KOPT-K1 (cell line): Measurements from ENCODE around the gene ADARB2.

Source experiments
- H3K27ac ChIP-seq: fragments of 200-600 bp; sonication (generic); 2 replicates; pipeline ENCODE4 v1.5.1; 2016; ENCODE audit warnings: antibody characterized with exemption, mild to moderate bottlenecking, low read depth, low read length; ENCODE audit not compliant: poor library complexity, severe bottlenecking
- H3K36me3 ChIP-seq: fragments of 200-600 bp; sonication (generic); 2 replicates; pipeline ENCODE4 v1.5.1; 2017; ENCODE audit warnings: antibody characterized with exemption, mild to moderate bottlenecking, low read length, moderate library complexity; ENCODE audit not compliant: insufficient read depth
- H3K9me3 ChIP-seq: fragments of 200-600 bp; sonication (generic); 2 replicates; pipeline ENCODE4 v1.5.1; 2017; ENCODE audit warnings: antibody characterized with exemption, low read length, mild to moderate bottlenecking; ENCODE audit not compliant: insufficient read depth, poor library complexity, severe bottlenecking

The ADARB2 gene

GRCh38 chr10:1653321-1653720 lies 84.0 kb downstream of the ADARB2 start:
- H3K9me3 ChIP-seq, result no peaks in the 10 kb centered on the region
- no peaks in the 10 kb centered on the region for H3K36me3 ChIP-seq
- H3K27ac ChIP-seq, result no peak overlapping the region

- H3K36me3 ChIP-seq, result no peaks in the 10 kb centered on the region
Observed at GRCh38 chr10:1652151-1652550, 85.2 kb downstream of the ADARB2 start.

GRCh38 chr10:1651270-1651966 lies 85.9 kb downstream of the ADARB2 start:
- Histone ChIP-seq H3K27ac (no peak overlapping the region), H3K36me3 (no peaks in the 10 kb centered on the region), H3K9me3 (no peaks in the 10 kb centered on the region)

More at GRCh38 chr10:1652151-1652550, 85.2 kb downstream of the ADARB2 start:
- H3K27ac ChIP-seq, result no peak overlapping the region
- no peaks in the 10 kb centered on the region for H3K9me3 ChIP-seq

- Histone ChIP-seq H3K36me3 (no peaks in the 10 kb centered on the region), H3K9me3 (no peaks in the 10 kb centered on the region), H3K27ac (no peak overlapping the region)
Observed at GRCh38 chr10:1650542-1651269, 86.6 kb downstream of the ADARB2 start.

GRCh38 chr10:1648648-1649047 lies 88.7 kb downstream of the ADARB2 start:
- Histone ChIP-seq H3K9me3 (no peaks in the 10 kb centered on the region), H3K36me3 (no peaks in the 10 kb centered on the region), H3K27ac (no peak overlapping the region)

- no peaks in the 10 kb centered on the region for H3K9me3 ChIP-seq
- H3K27ac ChIP-seq, result no peak overlapping the region
Observed at GRCh38 chr10:1646332-1646731, 91.0 kb downstream of the ADARB2 start.

GRCh38 chr10:1645896-1646295 lies 91.4 kb downstream of the ADARB2 start:
- Histone ChIP-seq H3K36me3 (no peaks in the 10 kb centered on the region), H3K27ac (no peak overlapping the region), H3K9me3 (no peaks in the 10 kb centered on the region)

More at GRCh38 chr10:1646332-1646731, 91.0 kb downstream of the ADARB2 start:
- H3K36me3 ChIP-seq, result no peaks in the 10 kb centered on the region

GRCh38 chr10:1644191-1644711 lies 93.1 kb downstream of the ADARB2 start:
- H3K9me3 ChIP-seq, result no peaks in the 10 kb centered on the region
- H3K27ac ChIP-seq, result no peak overlapping the region
- H3K36me3 ChIP-seq, result no peaks in the 10 kb centered on the region

GRCh38 chr10:1643908-1644179 lies 93.5 kb downstream of the ADARB2 start:
- Histone ChIP-seq H3K27ac (no peak overlapping the region), H3K9me3 (no peaks in the 10 kb centered on the region), H3K36me3 (no peaks in the 10 kb centered on the region)

GRCh38 chr10:1643161-1643907 lies 94.0 kb downstream of the ADARB2 start:
- H3K27ac ChIP-seq, result no peak overlapping the region

GRCh38 chr10:1642600-1643160 lies 94.6 kb downstream of the ADARB2 start:
- Histone ChIP-seq H3K9me3 (no peaks in the 10 kb centered on the region), H3K36me3 (no peaks in the 10 kb centered on the region), H3K27ac (no peak overlapping the region)

More at GRCh38 chr10:1643161-1643907, 94.0 kb downstream of the ADARB2 start:
- Histone ChIP-seq H3K36me3 (no peaks in the 10 kb centered on the region), H3K9me3 (no peaks in the 10 kb centered on the region)

GRCh38 chr10:1641402-1641801 lies 95.9 kb downstream of the ADARB2 start:
- no peak overlapping the region for H3K27ac ChIP-seq
- no peaks in the 10 kb centered on the region for H3K36me3 ChIP-seq
- H3K9me3 ChIP-seq, result no peaks in the 10 kb centered on the region

- no peaks in the 10 kb centered on the region for H3K9me3 ChIP-seq
- H3K36me3 ChIP-seq, result no peaks in the 10 kb centered on the region
- no peak overlapping the region for H3K27ac ChIP-seq
Observed at GRCh38 chr10:1638889-1639419, 98.4 kb downstream of the ADARB2 start.

GRCh38 chr10:1635340-1635739 lies 102.0 kb downstream of the ADARB2 start:
- Histone ChIP-seq H3K9me3 (no peaks in the 10 kb centered on the region), H3K36me3 (no peaks in the 10 kb centered on the region), H3K27ac (no peak overlapping the region)

GRCh38 chr10:1634239-1634638 lies 103.1 kb downstream of the ADARB2 start:
- Histone ChIP-seq H3K9me3 (no peaks in the 10 kb centered on the region), H3K36me3 (no peaks in the 10 kb centered on the region), H3K27ac (no peak overlapping the region)
